Panc1 (cell line): ENCODE measurements around the gene IL18RAP.

Experiments used
- CTCF ChIP-seq: fragments of 450-650 bp; IDR thresholded peaks from 2 replicates; pipeline ENCODE4 v1.5.1; 2017; ENCODE audit warnings: mild to moderate bottlenecking
- POLR2AphosphoS5 ChIP-seq: IDR thresholded peaks from 2 replicates; pipeline ENCODE4 v1.6.1; 2012; ENCODE audit warnings: mild to moderate bottlenecking, low read depth, low read length, moderate library complexity
- SIN3A ChIP-seq: IDR thresholded peaks from 2 replicates; pipeline ENCODE4 v1.6.1; 2012; ENCODE audit warnings: low read depth, mild to moderate bottlenecking, low read length, moderate library complexity, borderline replicate concordance; ENCODE audit not compliant: insufficient read depth
- TF ChIP-seq, protein P1 (sequence below), 2 experiments: IDR thresholded peaks; 2 replicates each; pipeline ENCODE4 v1.6.1; 2011 to 2012; ENCODE audit warnings: low read depth in 2 of 2, control low read depth in 1 of 2, low read length in 1 of 2, mild to moderate bottlenecking in 1 of 2, moderate library complexity in 1 of 2; ENCODE audit not compliant: insufficient read depth in 1 of 2

- TF ChIP-seq POLR2AphosphoS5: no peak
- TF ChIP-seq CTCF: no peak
- no peak for TF ChIP-seq SIN3A
- TF ChIP-seq, protein P1, sequence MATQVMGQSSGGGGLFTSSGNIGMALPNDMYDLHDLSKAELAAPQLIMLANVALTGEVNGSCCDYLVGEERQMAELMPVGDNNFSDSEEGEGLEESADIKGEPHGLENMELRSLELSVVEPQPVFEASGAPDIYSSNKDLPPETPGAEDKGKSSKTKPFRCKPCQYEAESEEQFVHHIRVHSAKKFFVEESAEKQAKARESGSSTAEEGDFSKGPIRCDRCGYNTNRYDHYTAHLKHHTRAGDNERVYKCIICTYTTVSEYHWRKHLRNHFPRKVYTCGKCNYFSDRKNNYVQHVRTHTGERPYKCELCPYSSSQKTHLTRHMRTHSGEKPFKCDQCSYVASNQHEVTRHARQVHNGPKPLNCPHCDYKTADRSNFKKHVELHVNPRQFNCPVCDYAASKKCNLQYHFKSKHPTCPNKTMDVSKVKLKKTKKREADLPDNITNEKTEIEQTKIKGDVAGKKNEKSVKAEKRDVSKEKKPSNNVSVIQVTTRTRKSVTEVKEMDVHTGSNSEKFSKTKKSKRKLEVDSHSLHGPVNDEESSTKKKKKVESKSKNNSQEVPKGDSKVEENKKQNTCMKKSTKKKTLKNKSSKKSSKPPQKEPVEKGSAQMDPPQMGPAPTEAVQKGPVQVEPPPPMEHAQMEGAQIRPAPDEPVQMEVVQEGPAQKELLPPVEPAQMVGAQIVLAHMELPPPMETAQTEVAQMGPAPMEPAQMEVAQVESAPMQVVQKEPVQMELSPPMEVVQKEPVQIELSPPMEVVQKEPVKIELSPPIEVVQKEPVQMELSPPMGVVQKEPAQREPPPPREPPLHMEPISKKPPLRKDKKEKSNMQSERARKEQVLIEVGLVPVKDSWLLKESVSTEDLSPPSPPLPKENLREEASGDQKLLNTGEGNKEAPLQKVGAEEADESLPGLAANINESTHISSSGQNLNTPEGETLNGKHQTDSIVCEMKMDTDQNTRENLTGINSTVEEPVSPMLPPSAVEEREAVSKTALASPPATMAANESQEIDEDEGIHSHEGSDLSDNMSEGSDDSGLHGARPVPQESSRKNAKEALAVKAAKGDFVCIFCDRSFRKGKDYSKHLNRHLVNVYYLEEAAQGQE (IDR thresholded peaks at IDR 0.05; ENCODE audit: insufficient read depth in 1 of 2, low read depth in 2 of 2, low read length in 1 of 2): no peak
Observed at GRCh38 chr2:102392096-102392495, 30.9 kb upstream of the IL18RAP start.
